ENCODE results near the gene TAGAP. TPM values are rescaled to one million over a fixed set of nuclear protein-coding genes. Genes with fewer than 3 reads are reported as not detected.

Gene TAGAP
- total RNA-seq, 1 donor from 2014 or later, result 0.41 TPM

DNA sequence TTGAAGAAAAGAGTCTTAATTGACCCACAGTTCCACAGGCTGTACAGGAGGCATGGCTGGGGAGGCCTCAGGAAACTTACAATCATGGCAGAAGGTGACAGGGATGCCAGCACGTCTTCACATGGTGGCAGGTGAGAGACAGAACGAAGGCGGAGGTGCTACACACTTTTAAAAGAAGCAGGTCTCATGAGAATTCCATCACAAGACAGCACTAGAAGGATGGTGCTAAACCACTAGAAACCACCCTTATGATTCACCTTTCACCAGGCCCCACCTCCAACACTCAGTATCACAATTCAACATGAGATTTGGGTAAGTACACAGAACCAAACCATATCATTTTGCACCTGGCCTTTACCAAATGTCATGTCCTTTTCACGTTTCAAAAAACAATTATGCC lies 20.9 kb downstream of the TAGAP start:
- Mint-ChIP-seq H3K9me3 (ENCODE audit: unreplicated experiment) (no peaks in the 10 kb centered on the region), H3K36me3 (ENCODE audit: low read depth, unreplicated experiment) (no peaks in the 10 kb centered on the region), H3K4me3 (ENCODE audit: unreplicated experiment) (no peak overlapping the region), H3K27me3 (ENCODE audit: unreplicated experiment) (peaks cover 1% of the 10 kb centered on the region), H3K4me1 (ENCODE audit: unreplicated experiment) (no peaks in the 10 kb centered on the region), H3K27ac (ENCODE audit: unreplicated experiment) (no peak overlapping the region)
- no peak for DNase-seq (ENCODE audit: low spot score)
- TF ChIP-seq CTCF (IDR thresholded peaks at IDR 0.05; ENCODE audit: unreplicated experiment), result no peak

DNA sequence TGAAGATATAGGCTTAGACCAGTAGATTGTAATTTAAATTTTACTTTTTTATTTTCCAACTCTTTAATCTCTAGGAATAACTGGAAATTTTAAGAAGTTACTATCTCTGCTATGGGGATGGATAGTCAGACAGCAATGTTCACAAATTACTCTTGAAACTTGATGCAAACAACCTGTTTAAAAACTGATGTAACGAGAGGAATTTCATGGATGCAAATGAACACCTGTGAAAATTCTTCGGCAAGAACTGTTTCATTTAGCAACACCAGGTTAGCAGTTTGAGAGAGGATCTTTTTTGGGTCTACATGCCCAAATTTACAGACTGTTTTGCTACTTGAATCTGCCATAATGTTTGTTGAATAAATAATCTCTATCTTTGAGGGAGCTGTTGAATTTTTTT lies 24.8 kb downstream of the TAGAP start:
- no peak for DNase-seq (ENCODE audit: low spot score)
- no peaks in the 10 kb centered on the region for H3K9me3 Mint-ChIP-seq (ENCODE audit: unreplicated experiment)
- H3K4me3 Mint-ChIP-seq (ENCODE audit: unreplicated experiment), result no peak overlapping the region
- H3K27me3 Mint-ChIP-seq (ENCODE audit: unreplicated experiment), result peaks cover 1% of the 10 kb centered on the region
- no peaks in the 10 kb centered on the region for H3K36me3 Mint-ChIP-seq (ENCODE audit: low read depth, unreplicated experiment)
- no peaks in the 10 kb centered on the region for H3K4me1 Mint-ChIP-seq (ENCODE audit: unreplicated experiment)
- no peak for TF ChIP-seq CTCF (IDR thresholded peaks at IDR 0.05; ENCODE audit: unreplicated experiment)
- no peak overlapping the region for H3K27ac Mint-ChIP-seq (ENCODE audit: unreplicated experiment)

DNA sequence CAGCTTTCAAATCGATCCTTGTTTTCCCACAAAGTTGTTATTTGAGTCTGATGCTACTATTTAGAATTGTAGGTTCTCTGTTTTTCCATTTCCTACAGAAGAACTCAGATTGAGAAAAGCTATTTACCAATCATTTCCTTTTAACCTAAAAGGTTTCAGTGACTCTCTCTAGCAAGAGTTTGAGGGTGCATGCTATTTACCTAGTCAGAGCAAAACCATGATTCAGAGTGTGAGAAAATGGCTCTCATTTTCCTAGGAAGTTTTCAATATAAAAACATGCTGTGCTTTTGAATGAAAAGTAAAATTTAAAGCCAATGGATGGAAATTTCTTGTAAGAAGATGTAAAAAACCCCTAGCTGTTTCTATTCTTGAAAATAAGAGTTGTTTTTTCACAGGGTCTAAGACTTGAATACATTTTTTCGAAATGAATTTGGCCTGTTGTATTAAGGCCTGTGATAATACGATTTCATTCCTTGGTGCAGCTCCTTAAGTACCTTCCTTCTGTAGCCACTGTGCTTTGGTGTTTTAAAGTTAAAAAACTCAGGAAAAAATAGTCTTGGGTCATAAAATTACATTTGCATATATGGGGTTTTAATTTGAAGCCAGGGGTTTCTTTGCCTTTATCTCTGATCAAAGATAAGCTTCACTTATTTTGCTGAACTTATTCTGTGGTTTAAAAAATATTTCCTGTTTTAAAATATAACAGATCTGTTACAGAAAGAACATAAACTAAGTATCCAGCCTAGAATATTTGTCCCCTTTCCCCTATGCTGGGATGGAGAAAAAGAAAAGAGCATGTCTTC lies 26.8 kb downstream of the TAGAP start:
- Mint-ChIP-seq H3K36me3 (ENCODE audit: low read depth, unreplicated experiment) (no peaks in the 10 kb centered on the region), H3K4me3 (ENCODE audit: unreplicated experiment) (no peak overlapping the region), H3K4me1 (ENCODE audit: unreplicated experiment) (no peaks in the 10 kb centered on the region), H3K27me3 (ENCODE audit: unreplicated experiment) (peaks cover 1% of the 10 kb centered on the region), H3K27ac (ENCODE audit: unreplicated experiment) (no peak overlapping the region), H3K9me3 (ENCODE audit: unreplicated experiment) (no peaks in the 10 kb centered on the region)
- no peak for TF ChIP-seq CTCF (IDR thresholded peaks at IDR 0.05; ENCODE audit: unreplicated experiment)
- DNase-seq (ENCODE audit: low spot score), result no peak

DNA sequence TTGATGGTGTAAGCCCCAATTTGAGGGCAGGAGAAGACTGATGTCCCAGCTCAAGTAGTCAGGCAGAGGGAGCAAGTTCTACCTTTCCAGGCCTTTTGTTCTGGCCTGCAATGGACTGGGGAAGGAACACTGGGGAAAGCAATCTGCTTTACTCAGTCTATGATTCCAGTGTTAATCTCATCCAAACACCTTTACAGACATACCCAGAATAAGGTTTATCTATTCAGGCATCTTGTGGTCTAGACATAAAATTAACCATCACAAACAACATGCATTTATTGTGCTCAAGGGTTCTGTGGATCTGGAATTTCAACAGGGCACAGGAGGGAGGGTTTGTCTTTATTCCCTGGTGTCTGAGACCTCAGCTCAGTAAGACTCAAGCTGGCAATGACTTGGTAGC lies 30.4 kb downstream of the TAGAP start:
- Mint-ChIP-seq H3K27ac (ENCODE audit: unreplicated experiment) (no peak overlapping the region), H3K4me3 (ENCODE audit: unreplicated experiment) (no peak overlapping the region), H3K9me3 (ENCODE audit: unreplicated experiment) (no peaks in the 10 kb centered on the region), H3K4me1 (ENCODE audit: unreplicated experiment) (peaks cover 2% of the 10 kb centered on the region), H3K27me3 (ENCODE audit: unreplicated experiment) (peaks cover 2% of the 10 kb centered on the region), H3K36me3 (ENCODE audit: low read depth, unreplicated experiment) (no peaks in the 10 kb centered on the region)
- no peak for TF ChIP-seq CTCF (IDR thresholded peaks at IDR 0.05; ENCODE audit: unreplicated experiment)
- DNase-seq (ENCODE audit: low spot score), result no peak

DNA sequence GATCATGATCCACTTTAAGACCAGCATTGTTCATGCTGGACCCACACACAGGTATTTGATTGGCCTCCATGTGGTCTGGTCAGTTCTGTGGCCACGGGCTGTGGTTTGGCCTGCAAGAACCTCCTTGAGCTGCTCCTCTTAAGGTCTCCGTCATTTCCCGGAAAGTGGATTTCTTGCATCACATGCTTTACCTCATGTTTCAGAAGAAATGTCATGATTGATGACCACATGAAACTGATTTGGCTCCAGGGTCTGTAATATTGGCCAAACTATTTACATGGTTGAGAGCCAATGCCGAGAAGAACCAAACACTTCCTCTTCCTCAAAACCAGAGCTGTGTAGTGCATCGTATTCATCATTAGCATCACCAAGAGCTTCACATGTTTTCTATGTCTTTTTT lies 31.6 kb downstream of the TAGAP start:
- Mint-ChIP-seq H3K4me3 (ENCODE audit: unreplicated experiment) (no peak overlapping the region), H3K4me1 (ENCODE audit: unreplicated experiment) (peaks cover 2% of the 10 kb centered on the region), H3K27ac (ENCODE audit: unreplicated experiment) (no peak overlapping the region), H3K27me3 (ENCODE audit: unreplicated experiment) (peaks cover 2% of the 10 kb centered on the region), H3K9me3 (ENCODE audit: unreplicated experiment) (no peaks in the 10 kb centered on the region), H3K36me3 (ENCODE audit: low read depth, unreplicated experiment) (no peaks in the 10 kb centered on the region)
- no peak for TF ChIP-seq CTCF (IDR thresholded peaks at IDR 0.05; ENCODE audit: unreplicated experiment)
- DNase-seq (ENCODE audit: low spot score), result no peak
